A549 (cell line): Measurements from ENCODE around the gene CAPN8. TPM values are rescaled to one million over a fixed set of nuclear protein-coding genes. Genes with fewer than 3 reads are reported as not detected.

Experiments
- ATAC-seq, 2 experiments: fragments of 200-7000 bp in 1 of 2; fragments of >200 bp in 1 of 2; cut with Nextera tagmentation in 1 of 2; cut with Tn5 transposase in 1 of 2; 3 replicates each; pipeline versions ENCODE4 v1.8.0 to v1.9.1; 2018 to 2020; ENCODE audit warnings: mild to moderate bottlenecking in 1 of 2, moderate library complexity in 1 of 2
- CTCF ChIA-PET: fragments of 300-600 bp; sonication (Branson Sonifier 250); formaldehyde crosslinking; extraction: SDS; loops from one replicate; lab custom pipeline; 2021; ENCODE audit warnings: antibody characterized with exemption, inconsistent platforms; lab: Yijun Ruan, JAX
- POLR2A ChIA-PET: fragments of 350-600 bp; formaldehyde crosslinking; extraction: SDS; loops from one replicate; lab custom pipeline; 2021; ENCODE audit warnings: antibody characterized with exemption, inconsistent platforms; lab: Yijun Ruan, JAX
- DNase-seq, 2 experiments: peaks; one replicate each; pipeline versions ENCODE4 v3.0.0 to v3.0.0-alpha.2; 2011 to 2016; ENCODE audit warnings: low read depth in 1 of 2, low spot score in 1 of 2
- FAIRE-seq: peaks from 2 replicates; lab custom pipeline; 2011; peaks lifted over from hg19 to GRCh38; lab: Jason Lieb, UNC
- H3K27ac ChIP-seq, 2 experiments: fragments of >200 bp; sonication (Bioruptor Twin); formaldehyde crosslinking; 3 replicates each; pipeline ENCODE4 v1.5.1; 2016 to 2017
- H3K4me1 ChIP-seq: fragments of >200 bp; sonication (Bioruptor Twin); formaldehyde crosslinking; 3 replicates; pipeline ENCODE4 v1.6.1; 2016
- H3K4me2 ChIP-seq: fragments of >200 bp; sonication (Bioruptor Twin); formaldehyde crosslinking; 3 replicates; pipeline ENCODE4 v1.6.1; 2016
- H3K4me3 ChIP-seq: fragments of >200 bp; sonication (Bioruptor Twin); formaldehyde crosslinking; 3 replicates; pipeline ENCODE4 v1.5.1; 2016
- H3K9me3 ChIP-seq: fragments of >200 bp; sonication (Bioruptor Twin); formaldehyde crosslinking; 3 replicates; pipeline ENCODE4 v1.6.1; 2016
- BHLHE40 ChIP-seq: IDR thresholded peaks from 2 replicates; pipeline ENCODE4 v1.6.1; 2012; ENCODE audit warnings: low read depth, low read length, inconsistent platforms
- CBX8 ChIP-seq: fragments of 200-600 bp; sonication (generic); IDR thresholded peaks from 2 replicates; pipeline ENCODE4 v1.6.1; 2016
- CHD2 ChIP-seq: fragments of 150-350 bp; IDR thresholded peaks from 2 replicates; pipeline ENCODE4 v1.6.1; 2014; ENCODE audit warnings: low read length; ENCODE audit not compliant: partially characterized antibody
- E2F6 ChIP-seq: IDR thresholded peaks from 2 replicates; pipeline ENCODE4 v1.6.1; 2012; ENCODE audit warnings: low read depth, borderline replicate concordance
- EHF ChIP-seq: fragments of 250-450 bp; sonication (Bioruptor Pico); IDR thresholded peaks from 2 replicates; pipeline ENCODE4 v1.5.0; 2020; ENCODE audit warnings: mild to moderate bottlenecking
- EHMT2 ChIP-seq: fragments of 200-600 bp; sonication (generic); IDR thresholded peaks from 2 replicates; pipeline ENCODE4 v1.6.1; 2016; ENCODE audit warnings: antibody characterized with exemption, low read depth, mild to moderate bottlenecking, moderate library complexity
- EP300 ChIP-seq, 2 experiments: fragments of >200 bp; sonication (Bioruptor Twin); formaldehyde crosslinking; IDR thresholded peaks; 2 replicates in 1 of 2; 3 replicates in 1 of 2; pipeline ENCODE4 v1.6.1; 2016 to 2017
- ESRRA ChIP-seq: fragments of 150-350 bp; IDR thresholded peaks from 2 replicates; pipeline ENCODE4 v1.6.1; 2014; ENCODE audit warnings: mild to moderate bottlenecking, low read length, borderline replicate concordance
- FOSB ChIP-seq: fragments of 250-450 bp; sonication (Bioruptor Pico); IDR thresholded peaks from 2 replicates; pipeline ENCODE4 v1.5.0; 2020; ENCODE audit warnings: mild to moderate bottlenecking, moderate library complexity
- FOSL2 ChIP-seq, 2 experiments: fragments of 450-650 bp in 1 of 2; fragments of >200 bp in 1 of 2; sonication (Bioruptor Twin) in 1 of 2; formaldehyde crosslinking; IDR thresholded peaks; 2 replicates each; pipeline versions ENCODE4 v1.5.0 to v1.6.1; 2016 to 2020; ENCODE audit warnings: mild to moderate bottlenecking in 1 of 2, moderate library complexity in 1 of 2
- GATA3 ChIP-seq: IDR thresholded peaks from 2 replicates; pipeline ENCODE4 v1.6.1; 2012; ENCODE audit warnings: borderline replicate concordance
- HDAC2 ChIP-seq: fragments of 200-600 bp; sonication (generic); IDR thresholded peaks from 2 replicates; pipeline ENCODE4 v1.6.1; 2016
- HMGXB4 ChIP-seq: fragments of 250-450 bp; sonication (Bioruptor Pico); IDR thresholded peaks from 2 replicates; pipeline ENCODE4 v1.5.0; 2021; ENCODE audit warnings: mild to moderate bottlenecking, moderate library complexity, borderline replicate concordance
- HOXA7 ChIP-seq: fragments of 250-450 bp; sonication (Bioruptor Pico); IDR thresholded peaks from 2 replicates; pipeline ENCODE4 v1.5.0; 2020; ENCODE audit warnings: mild to moderate bottlenecking, moderate library complexity
- JUNB ChIP-seq: fragments of >200 bp; sonication (Bioruptor Twin); formaldehyde crosslinking; IDR thresholded peaks from 2 replicates; pipeline ENCODE4 v1.6.1; 2016
- KDM1A ChIP-seq: fragments of 200-600 bp; sonication (generic); IDR thresholded peaks from 2 replicates; pipeline ENCODE4 v1.6.1; 2016; ENCODE audit warnings: low read depth, mild to moderate bottlenecking
- KDM5A ChIP-seq: fragments of 200-600 bp; sonication (generic); IDR thresholded peaks from 2 replicates; pipeline ENCODE4 v1.6.1; 2016; ENCODE audit warnings: antibody characterized with exemption, mild to moderate bottlenecking
- MAFK ChIP-seq: fragments of 450-650 bp; IDR thresholded peaks from 2 replicates; pipeline ENCODE4 v1.6.1; 2014; ENCODE audit not compliant: partially characterized antibody
- MAZ ChIP-seq: fragments of 150-350 bp; IDR thresholded peaks from 2 replicates; pipeline ENCODE4 v1.6.1; 2014; ENCODE audit warnings: antibody characterized with exemption, low read depth, low read length, borderline replicate concordance
- MYC ChIP-seq: IDR thresholded peaks from 2 replicates; pipeline ENCODE4 v1.6.1; 2012; ENCODE audit warnings: mild to moderate bottlenecking, inconsistent platforms, low read length, improper control_type of control experiment, borderline replicate concordance
- NFE2L2 ChIP-seq: fragments of 150-350 bp; conservative IDR thresholded peaks from 2 replicates; pipeline ENCODE4 v1.6.1; 2014; ENCODE audit warnings: low read length
- NPAS2 ChIP-seq: fragments of 250-450 bp; sonication (Bioruptor Pico); IDR thresholded peaks from 2 replicates; pipeline ENCODE4 v1.8.0; 2022; ENCODE audit warnings: mild to moderate bottlenecking, moderate library complexity, borderline replicate concordance
- PBX3 ChIP-seq: IDR thresholded peaks from 2 replicates; pipeline ENCODE4 v1.6.1; 2012
- REST ChIP-seq: fragments of 200-600 bp; sonication (generic); IDR thresholded peaks from 2 replicates; pipeline ENCODE4 v1.6.1; 2016; ENCODE audit warnings: antibody characterized with exemption, mild to moderate bottlenecking, moderate library complexity
- RNF2 ChIP-seq: fragments of 200-600 bp; sonication (generic); IDR thresholded peaks from 2 replicates; pipeline ENCODE4 v1.6.1; 2016; ENCODE audit warnings: low read depth, mild to moderate bottlenecking, antibody characterized with exemption, moderate library complexity, borderline replicate concordance
- SMC3 ChIP-seq: fragments of >200 bp; sonication (Bioruptor Twin); formaldehyde crosslinking; IDR thresholded peaks from 3 replicates; pipeline ENCODE4 v1.6.1; 2018; ENCODE audit warnings: inconsistent platforms
- SREBF2 ChIP-seq: fragments of 450-650 bp; IDR thresholded peaks from 2 replicates; pipeline ENCODE4 v1.6.1; 2014; ENCODE audit warnings: mild to moderate bottlenecking, moderate library complexity
- TFCP2L1 ChIP-seq: fragments of 250-450 bp; sonication (Bioruptor Pico); IDR thresholded peaks from 2 replicates; pipeline ENCODE4 v1.5.0; 2021; ENCODE audit warnings: mild to moderate bottlenecking
- ZC3H11A ChIP-seq: fragments of 450-650 bp; IDR thresholded peaks from 2 replicates; pipeline ENCODE4 v1.6.1; 2014; ENCODE audit warnings: antibody characterized with exemption, mild to moderate bottlenecking
- WGBS: methylation state at CpG from one replicate; pipeline ENCODE4 v1.1.6; 2017; ENCODE audit errors: missing lambda C conversion rate; 5-methylcytosine and 5-hydroxymethylcytosine counted together
- polyA plus RNA-seq, 4 experiments: library from polyadenylated mRNA; depleted of rRNA in 3 of 4; stranded (reverse); fragments of >200 nt; fragmentation: RNase III in 1 of 4; extraction: RNeasy Plus Mini Kit Qiagen cat#74134 plus additional on column Dnase treatment in 1 of 4; gene quantifications; 2 replicates in 3 of 4; 3 replicates in 1 of 4; pipeline ENCODE4 v1.2.3, GENCODE V29; 2011 to 2017
- TF ChIP-seq, protein P1 (sequence below): fragments of >200 bp; sonication (Bioruptor Twin); formaldehyde crosslinking; IDR thresholded peaks from 2 replicates; pipeline ENCODE4 v1.6.1; 2016

The CAPN8 gene
- polyA plus RNA-seq, 2 of the 4 experiments (the other 2 are of a cell fraction): 0.39 to 1.5 TPM

DNA sequence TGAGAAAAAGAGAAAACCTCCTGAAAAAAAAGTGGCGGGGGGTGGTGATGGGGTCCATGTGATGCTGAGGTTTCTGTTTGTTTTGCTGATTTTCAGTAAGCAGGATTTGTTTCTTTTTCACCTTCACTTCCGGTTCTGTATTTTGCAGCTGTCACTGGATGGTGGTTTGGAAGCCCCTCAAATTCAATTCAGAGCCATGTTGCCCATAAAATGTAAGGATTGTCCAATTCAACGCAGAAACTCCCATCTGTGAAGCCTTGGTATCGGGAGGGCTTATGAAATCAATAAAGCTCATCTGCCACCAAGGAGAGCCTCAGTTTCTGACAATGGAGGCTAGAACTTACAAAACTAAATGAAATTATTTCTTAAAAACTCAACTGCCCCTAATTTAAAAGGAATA is 12.1 kb downstream of the CAPN8 start:
- ChIA-PET POLR2A (no interaction called here), CTCF (interaction anchor here (1.7 to 2.5 kb wide), 3 partner anchors 22 to 520 kb away, joined by 3 to 7 read pairs (median 3); no protein-coding TSS in a partner anchor)
- Histone ChIP-seq H3K4me2 (peak overlapping the region; percentile 74), H3K4me1 (peaks cover 48% of the 10 kb centered on the region), H3K9me3 (no peaks in the 10 kb centered on the region), H3K27ac (peak overlapping the region; percentile 77 to 84), H3K4me3 (no peak overlapping the region)
- no peak for TF ChIP-seq HOXA7
- TF ChIP-seq GATA3: no peak
- no peak for TF ChIP-seq NPAS2 (CRISPR knock-in tag)
- no peak for TF ChIP-seq MYC
- ATAC-seq (no peak), DNase-seq (no peak), FAIRE-seq (no peak)
- 86% methylated on average over 4 of the region's 4 CpGs for WGBS

DNA sequence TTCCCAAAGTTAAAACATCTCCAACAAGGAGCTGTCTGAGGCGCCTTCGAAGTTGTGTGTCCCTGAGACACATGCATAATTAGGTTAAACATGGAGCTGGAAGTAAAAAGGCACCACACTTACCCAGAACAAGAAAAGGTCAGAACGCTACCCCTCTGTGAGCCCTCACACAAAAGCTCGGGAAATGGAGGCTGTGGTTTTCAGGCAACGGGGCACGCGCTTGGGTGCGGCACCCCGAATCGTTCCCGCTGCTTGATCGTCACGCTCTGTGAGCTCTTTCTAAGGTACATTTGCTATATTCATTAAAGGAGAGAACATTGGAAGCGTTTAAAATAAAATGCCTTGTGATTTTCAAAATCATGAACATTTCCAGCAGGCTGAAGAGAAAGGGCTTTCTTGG is 12.5 kb downstream of the CAPN8 start:
- ChIA-PET POLR2A (no interaction called here), CTCF (interaction anchor here (1.7 to 2.5 kb wide), 3 partner anchors 22 to 520 kb away, joined by 3 to 7 read pairs (median 3); no protein-coding TSS in a partner anchor)
- Histone ChIP-seq H3K4me2 (no peak overlapping the region), H3K4me1 (peaks cover 48% of the 10 kb centered on the region)
- TF ChIP-seq ESRRA: no peak
- TF ChIP-seq TFCP2L1 (CRISPR knock-in tag): no peak
- no peak for TF ChIP-seq KDM1A
- TF ChIP-seq ZC3H11A: no peak
- TF ChIP-seq HDAC2: no peak
- no peak for TF ChIP-seq HMGXB4 (CRISPR knock-in tag)
- TF ChIP-seq, protein P1, sequence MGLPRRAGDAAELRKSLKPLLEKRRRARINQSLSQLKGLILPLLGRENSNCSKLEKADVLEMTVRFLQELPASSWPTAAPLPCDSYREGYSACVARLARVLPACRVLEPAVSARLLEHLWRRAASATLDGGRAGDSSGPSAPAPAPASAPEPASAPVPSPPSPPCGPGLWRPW: no peak
- no peak for TF ChIP-seq CBX8
- no peak for TF ChIP-seq SREBF2
- no peak for TF ChIP-seq EP300 (IDR thresholded peaks at IDR 0.05)
- TF ChIP-seq NFE2L2: no peak
- no peak for TF ChIP-seq MAFK
- no peak for TF ChIP-seq SMC3
- no peak for TF ChIP-seq FOSL2 (IDR thresholded peaks at IDR 0.05)
- TF ChIP-seq FOSL2 (CRISPR knock-in tag; IDR thresholded peaks at IDR 0.05): no peak
- no peak for TF ChIP-seq MAZ
- TF ChIP-seq E2F6: no peak
- TF ChIP-seq EHF (CRISPR knock-in tag): no peak
- no peak for TF ChIP-seq JUNB
- TF ChIP-seq, all 56 proteins: peak for 0
- Histone ChIP-seq H3K27ac (peak overlapping the region; percentile 77 to 84; a peak in 5 of 6 replicates), H3K4me3 (no peak overlapping the region), H3K9me3 (no peaks in the 10 kb centered on the region)
- 96% methylated on average over 14 of the region's 14 CpGs for WGBS
- no peak for FAIRE-seq
- ATAC-seq: no peak
- no peak for DNase-seq

GRCh38 chr1:223652436-223652941 is 13.0 kb downstream of the CAPN8 start:
- H3K27ac ChIP-seq: peak overlapping the region; percentile 77 to 84; a peak in 5 of 6 replicates
- CTCF ChIA-PET: interaction anchor here (1.8 to 2.5 kb wide), 2 partner anchors 21 to 519 kb away, joined by 3 to 7 read pairs; no protein-coding TSS in a partner anchor
- TF ChIP-seq CHD2: no peak
- TF ChIP-seq REST: no peak
- TF ChIP-seq EHMT2: no peak
- no peak for TF ChIP-seq KDM5A
- TF ChIP-seq SREBF2: no peak
- no peak for TF ChIP-seq FOSB (CRISPR knock-in tag)
- no peak for TF ChIP-seq BHLHE40
- TF ChIP-seq PBX3: no peak
- TF ChIP-seq RNF2: no peak
- no peak for TF ChIP-seq ESRRA

More at GRCh38 chr1:223652436-223652941, 13.0 kb downstream of the CAPN8 start:
- FAIRE-seq: no peak
- POLR2A ChIA-PET: no interaction called here
- ATAC-seq: no peak
- Histone ChIP-seq H3K4me1 (peaks cover 48% of the 10 kb centered on the region), H3K9me3 (no peaks in the 10 kb centered on the region), H3K4me2 (no peak overlapping the region), H3K4me3 (no peak overlapping the region)
- 86% methylated on average over 12 of the region's 12 CpGs for WGBS
- DNase-seq: no peak
